Measurements from ENCODE around the gene NTSR1. TPM values are rescaled to one million over a fixed set of nuclear protein-coding genes. Genes with fewer than 3 reads are reported as not detected.
A peak's percentile ranks its signal among the peaks of the same experiment; 100 is the strongest.

NTSR1 gene
- total RNA-seq, 1 donor from 2014 or later: 0.26 TPM

DNA sequence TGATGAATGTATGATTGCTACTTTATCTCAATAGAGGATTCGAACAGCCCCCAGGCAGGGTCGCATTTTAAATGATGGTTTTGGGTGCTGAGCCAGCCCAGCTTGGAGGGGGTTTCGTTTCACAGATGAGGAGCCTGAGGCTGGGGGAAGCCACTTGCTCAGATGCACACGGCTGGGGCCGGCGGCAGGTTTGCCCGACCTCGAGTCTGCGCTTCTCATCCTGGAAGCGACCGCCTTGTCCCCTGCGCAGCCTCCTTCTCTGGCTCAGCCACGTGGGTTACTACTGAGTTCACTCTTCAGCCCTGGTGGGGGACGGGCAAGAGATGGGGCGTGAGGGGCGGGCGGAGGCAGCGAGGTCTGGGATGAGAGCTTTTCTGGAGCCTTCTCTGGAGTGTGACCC is 25.3 kb downstream of the NTSR1 start:
- no peaks in the 10 kb centered on the region for H4K20me1 ChIP-seq (ENCODE audit: low read depth)
- H3K4me2 ChIP-seq: no peak overlapping the region
- Mint-ChIP-seq H3K4me1 (peaks cover 12% of the 10 kb centered on the region), H3K9me3 (peaks cover 2% of the 10 kb centered on the region), H3K27ac (no peak overlapping the region), H3K27me3 (ENCODE audit: insufficient read depth, low read depth) (peaks cover 2% of the 10 kb centered on the region), H3K4me3 (no peak overlapping the region), H3K36me3 (no peaks in the 10 kb centered on the region)
- H3F3A ChIP-seq (ENCODE audit: low read depth): no peaks in the 10 kb centered on the region
- H3K9me3 ChIP-seq (ENCODE audit: low read depth): no peaks in the 10 kb centered on the region
- H3K36me3 ChIP-seq: no peaks in the 10 kb centered on the region
- no peak overlapping the region for H3K9ac ChIP-seq
- no peak overlapping the region for H3K4me3 ChIP-seq
- H3K79me2 ChIP-seq (ENCODE audit: low read depth): no peaks in the 10 kb centered on the region
- peaks cover 3% of the 10 kb centered on the region for H3K27me3 ChIP-seq
- DNase-seq (ENCODE audit: low spot score): no peak
- H3K27ac ChIP-seq: no peak overlapping the region
- no peaks in the 10 kb centered on the region for H3K4me1 ChIP-seq
- H2AFZ ChIP-seq (replicated peaks): no peak overlapping the region
- TF ChIP-seq EZH2phosphoT487 (IDR thresholded peaks at IDR 0.05) (no peak), EZH2 (IDR thresholded peaks at IDR 0.05) (no peak), CTCF (IDR thresholded peaks at IDR 0.05) (no peak)

DNA sequence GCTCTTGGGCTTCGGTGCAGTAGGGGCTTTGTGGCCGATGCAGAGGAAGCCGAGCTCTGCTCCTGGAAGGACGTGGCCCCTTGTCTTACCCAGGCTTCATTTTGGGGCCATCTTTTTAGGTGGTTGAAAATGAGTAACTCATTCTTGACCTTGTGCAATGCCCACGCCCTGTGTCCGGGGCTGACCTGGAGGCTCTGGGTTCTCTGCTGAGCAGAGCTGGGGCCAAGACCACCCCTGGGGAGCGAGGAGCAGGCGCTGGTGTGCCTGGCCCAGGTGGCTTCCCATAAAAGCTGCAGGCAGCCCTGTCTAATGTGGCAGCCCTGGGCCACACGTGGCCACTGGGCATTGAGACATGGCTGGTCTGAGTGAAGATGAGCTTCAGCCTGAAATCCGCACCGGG is 25.7 kb downstream of the NTSR1 start:
- Histone ChIP-seq H3K9ac (no peak overlapping the region), H4K20me1 (ENCODE audit: low read depth) (no peaks in the 10 kb centered on the region), H3K27me3 (peaks cover 3% of the 10 kb centered on the region), H3K4me2 (no peak overlapping the region), H3K79me2 (ENCODE audit: low read depth) (no peaks in the 10 kb centered on the region), H3K4me3 (no peak overlapping the region), H3K27ac (no peak overlapping the region), H3K4me1 (no peaks in the 10 kb centered on the region), H2AFZ (replicated peaks) (no peak overlapping the region), H3K36me3 (no peaks in the 10 kb centered on the region), H3K9me3 (ENCODE audit: low read depth) (no peaks in the 10 kb centered on the region), H3F3A (ENCODE audit: low read depth) (no peaks in the 10 kb centered on the region)
- Mint-ChIP-seq H3K27ac (no peak overlapping the region), H3K4me3 (no peak overlapping the region), H3K9me3 (peaks cover 2% of the 10 kb centered on the region), H3K4me1 (peaks cover 13% of the 10 kb centered on the region), H3K36me3 (no peaks in the 10 kb centered on the region), H3K27me3 (ENCODE audit: insufficient read depth, low read depth) (peaks cover 2% of the 10 kb centered on the region)
- TF ChIP-seq EZH2phosphoT487 (IDR thresholded peaks at IDR 0.05) (no peak), CTCF (IDR thresholded peaks at IDR 0.05) (no peak), EZH2 (IDR thresholded peaks at IDR 0.05) (no peak)
- DNase-seq (ENCODE audit: low spot score): no peak

- Histone ChIP-seq H3K27me3 (peaks cover 3% of the 10 kb centered on the region), H3K9ac (no peak overlapping the region), H3K9me3 (ENCODE audit: low read depth) (no peaks in the 10 kb centered on the region), H3K79me2 (ENCODE audit: low read depth) (no peaks in the 10 kb centered on the region), H2AFZ (replicated peaks) (no peak overlapping the region), H3K36me3 (no peaks in the 10 kb centered on the region), H3K4me1 (no peaks in the 10 kb centered on the region), H4K20me1 (ENCODE audit: low read depth) (no peaks in the 10 kb centered on the region), H3K4me2 (no peak overlapping the region), H3K27ac (no peak overlapping the region), H3K4me3 (no peak overlapping the region), H3F3A (ENCODE audit: low read depth) (no peaks in the 10 kb centered on the region)
- peaks cover 2% of the 10 kb centered on the region for H3K9me3 Mint-ChIP-seq
- peak overlapping the region; percentile 29 for H3K27ac Mint-ChIP-seq
- H3K36me3 Mint-ChIP-seq: no peaks in the 10 kb centered on the region
- no peak for TF ChIP-seq EZH2phosphoT487 (IDR thresholded peaks at IDR 0.05)
- TF ChIP-seq EZH2 (IDR thresholded peaks at IDR 0.05): no peak
- TF ChIP-seq CTCF (IDR thresholded peaks at IDR 0.05): no peak
- peaks cover 18% of the 10 kb centered on the region for H3K4me1 Mint-ChIP-seq
- DNase-seq (ENCODE audit: low spot score): no peak
- peaks cover 2% of the 10 kb centered on the region for H3K27me3 Mint-ChIP-seq (ENCODE audit: insufficient read depth, low read depth)
- peak overlapping the region; percentile 46 for H3K4me3 Mint-ChIP-seq
Observed at GRCh38 chr20:62734881-62735280, 26.2 kb downstream of the NTSR1 start.

Measured in neural progenitor cell (in vitro differentiated cells).